Occipital lobe (tissue), 2 donors: ENCODE results near the gene PREX1. TPM values are rescaled to one million over a fixed set of nuclear protein-coding genes. Genes with fewer than 3 reads are reported as not detected.

Experiments used
- DNase-seq: peaks from one replicate; lab custom pipeline; 2025; lab: John Stamatoyannopoulos, UW
- total RNA-seq: library from RNA; depleted of rRNA; stranded (reverse); fragments of >200 nt; gene quantifications from one replicate; pipeline ENCODE4 v1.2.3, GENCODE V29; 2014

The PREX1 gene
- total RNA-seq, 1 donor from 2014 or later = 21.1 TPM

DNA sequence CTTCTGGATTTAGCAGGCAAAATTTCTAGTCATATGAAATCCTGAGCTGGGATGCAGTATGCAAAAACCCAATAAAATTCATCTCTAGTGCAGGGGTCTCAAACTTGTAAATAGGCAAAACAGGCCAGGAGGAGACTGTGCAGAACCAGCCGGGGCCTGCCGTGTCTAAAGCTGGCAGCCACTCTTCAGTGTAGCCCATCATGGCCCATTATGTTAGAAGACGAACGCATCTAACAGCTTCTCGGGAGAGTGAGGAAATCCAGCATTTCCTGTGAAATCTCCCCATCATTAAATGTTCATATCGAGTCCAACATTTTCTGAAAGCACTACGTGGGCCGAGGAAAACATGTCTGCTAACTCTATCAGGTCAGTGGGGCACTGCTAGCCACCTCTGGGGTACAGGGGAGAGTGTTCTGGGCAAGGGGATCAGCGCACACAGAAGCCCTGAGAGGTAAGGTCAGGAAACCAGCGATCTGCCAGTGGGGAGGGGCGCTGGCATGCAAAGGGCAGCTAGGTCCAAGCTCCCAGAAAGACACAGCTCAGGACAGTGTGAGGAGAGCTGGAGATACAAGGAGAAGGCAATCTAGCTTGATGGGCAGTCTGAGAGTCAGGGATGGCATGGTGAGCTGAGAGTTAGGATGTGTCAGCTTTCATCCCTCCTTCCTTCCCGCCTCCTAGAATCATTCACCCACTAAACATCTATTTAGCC, 144.2 kb downstream of the PREX1 start:
- DNase-seq = no peak

DNA sequence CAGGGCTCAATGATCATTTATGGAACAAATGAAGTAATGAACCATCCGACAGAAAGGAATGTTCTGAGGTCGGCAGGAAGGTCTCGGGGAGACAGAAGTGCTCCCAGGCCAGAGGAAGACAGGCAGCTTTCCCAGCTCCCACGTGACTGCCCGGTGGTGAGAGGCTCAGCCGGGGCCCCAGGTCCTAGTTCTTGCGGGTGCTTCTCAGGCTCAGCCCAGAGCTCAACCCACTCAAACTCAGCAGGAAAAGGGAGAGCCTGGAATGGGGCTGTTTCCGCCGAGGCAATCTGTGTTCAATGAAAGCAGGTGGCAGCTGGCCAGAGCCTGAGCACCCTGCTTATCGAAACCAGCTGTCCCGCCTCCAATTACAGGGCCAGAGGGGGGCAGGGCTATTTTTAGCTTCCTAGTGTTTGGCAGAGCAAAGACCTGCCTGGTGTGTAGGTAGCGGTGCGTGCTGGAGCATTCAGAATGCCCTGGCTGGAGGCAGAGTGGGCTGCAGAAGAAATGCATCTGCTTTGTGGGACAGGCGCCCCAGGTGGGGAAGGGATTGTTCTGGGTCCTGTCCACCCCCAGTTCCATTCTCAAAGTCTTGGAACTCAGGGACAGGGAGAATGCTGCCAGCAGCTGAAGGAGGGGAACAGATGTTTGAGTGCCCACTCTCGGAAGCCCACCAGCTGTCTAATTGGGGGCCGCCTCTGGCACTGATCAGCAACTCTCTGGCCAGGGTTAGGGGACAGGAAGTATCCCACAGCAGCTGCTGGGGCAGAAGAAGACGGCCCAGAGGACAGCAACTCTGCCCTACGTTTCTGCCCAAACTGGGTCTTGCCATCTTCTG, 145.1 kb downstream of the PREX1 start:
- peak; percentile 43 for DNase-seq

DNA sequence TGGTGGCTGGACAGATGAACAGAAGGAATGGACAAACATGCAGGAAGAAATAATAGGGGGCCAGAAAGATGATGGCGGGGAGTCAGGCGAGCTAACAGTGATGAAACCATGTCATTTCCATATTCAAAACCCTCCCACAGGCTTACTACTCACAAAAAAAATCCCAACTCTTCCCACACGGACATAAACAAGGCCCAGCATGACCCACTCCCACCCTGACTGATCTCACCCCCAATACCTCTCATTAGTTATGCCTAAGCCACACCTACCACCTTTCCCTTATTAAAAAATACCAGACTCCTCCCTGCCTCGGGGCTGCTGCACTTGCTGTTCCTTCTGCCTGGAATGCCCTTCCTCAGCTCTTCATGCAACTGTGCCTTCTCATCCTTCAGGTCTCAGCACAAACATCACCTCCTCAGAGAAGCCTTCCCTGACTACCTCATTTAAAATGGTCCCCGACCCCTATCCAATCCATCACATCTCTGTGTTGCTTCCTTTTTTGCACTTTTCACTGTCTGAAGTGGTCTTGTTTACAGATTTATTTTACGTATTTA, 145.8 kb downstream of the PREX1 start:
- no peak for DNase-seq

DNA sequence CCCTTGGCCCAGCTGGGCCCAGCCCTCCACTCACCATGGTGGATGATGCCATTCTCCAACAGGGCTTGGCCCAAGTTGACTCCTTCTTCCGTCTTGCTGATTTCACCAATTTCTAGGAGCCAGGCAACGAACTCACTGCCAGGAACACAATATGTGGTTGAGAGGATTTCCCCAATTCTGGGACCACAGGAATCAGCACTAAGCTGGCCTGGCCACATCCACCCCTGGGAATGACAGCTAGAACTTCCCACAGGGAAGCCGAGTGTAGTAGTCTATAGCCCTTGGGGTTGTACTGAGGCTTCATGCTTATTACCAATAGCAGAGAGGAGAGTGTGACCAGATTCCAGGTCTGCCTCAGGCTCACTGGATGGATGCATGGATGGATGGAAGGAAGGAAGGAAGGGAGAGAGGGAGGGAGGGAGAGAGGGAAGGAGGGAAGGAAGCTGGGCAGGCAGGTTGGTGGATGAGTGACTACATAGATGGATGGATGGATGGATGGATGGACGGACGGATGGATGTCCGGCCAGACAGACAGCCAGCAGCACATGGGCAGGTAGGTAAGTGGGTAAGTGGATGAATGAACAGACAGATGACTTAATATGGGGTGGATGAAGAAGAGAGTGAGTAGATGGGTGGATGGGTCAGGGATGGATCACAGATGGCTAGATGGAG, 146.5 kb downstream of the PREX1 start:
- no peak for DNase-seq

DNA sequence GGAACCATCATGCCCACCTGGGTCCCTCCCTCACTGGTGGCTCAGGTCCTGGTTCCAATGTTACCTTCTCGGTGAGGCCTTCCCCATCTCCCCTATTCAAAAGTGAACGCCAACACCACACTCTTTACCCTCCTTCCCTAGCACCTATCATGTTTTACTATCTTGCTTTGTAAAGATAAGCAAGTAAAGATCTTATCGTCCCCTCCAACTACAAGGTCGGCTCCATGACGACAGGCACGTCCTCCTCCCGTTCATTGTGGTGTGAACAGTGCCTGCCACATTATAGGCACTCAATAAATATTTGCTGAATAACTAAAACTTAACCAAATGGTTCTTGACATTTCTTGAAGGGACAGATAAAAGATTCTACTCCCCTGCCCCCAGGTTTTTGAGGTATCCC, 147.1 kb downstream of the PREX1 start:
- no peak for DNase-seq

DNA sequence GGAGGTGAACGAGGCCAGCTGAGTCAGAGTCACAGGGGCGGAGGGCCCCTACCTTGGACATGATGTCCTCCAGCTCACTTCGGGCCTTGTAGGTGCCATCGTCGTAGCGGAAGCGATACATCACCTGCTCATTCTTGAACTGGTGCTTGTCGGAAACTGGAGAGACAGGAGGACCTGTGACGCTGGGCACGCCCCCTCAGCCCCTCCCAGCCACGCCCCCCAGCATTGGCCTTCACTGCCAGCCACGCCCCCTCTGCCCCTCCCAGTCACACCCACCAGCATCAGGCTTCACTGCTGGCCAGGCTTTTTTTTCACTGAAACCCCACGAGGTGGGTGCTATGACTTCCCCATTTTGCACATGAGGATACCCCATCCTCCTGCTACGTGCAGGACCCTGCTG, 148.2 kb downstream of the PREX1 start:
- DNase-seq = no peak

DNA sequence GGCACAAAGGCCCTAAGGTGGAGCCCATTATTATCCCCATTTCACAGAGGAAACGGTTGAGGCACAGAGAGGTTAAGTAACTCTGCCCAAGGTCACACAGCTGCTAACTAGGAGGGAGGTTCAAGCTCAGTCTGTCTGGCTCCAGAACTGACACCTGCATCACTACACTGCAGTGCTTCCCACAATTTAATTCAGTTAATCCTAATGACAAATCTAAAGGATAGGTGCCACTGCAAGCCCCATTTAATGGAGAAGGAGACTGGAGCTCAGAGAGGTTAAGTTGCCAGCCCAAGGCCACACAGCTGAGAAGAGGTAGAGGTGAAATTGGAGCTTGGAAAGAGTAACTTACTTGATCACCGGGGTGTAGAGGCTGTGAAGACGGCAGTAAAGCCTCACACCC, 148.8 kb downstream of the PREX1 start:
- no peak for DNase-seq

DNA sequence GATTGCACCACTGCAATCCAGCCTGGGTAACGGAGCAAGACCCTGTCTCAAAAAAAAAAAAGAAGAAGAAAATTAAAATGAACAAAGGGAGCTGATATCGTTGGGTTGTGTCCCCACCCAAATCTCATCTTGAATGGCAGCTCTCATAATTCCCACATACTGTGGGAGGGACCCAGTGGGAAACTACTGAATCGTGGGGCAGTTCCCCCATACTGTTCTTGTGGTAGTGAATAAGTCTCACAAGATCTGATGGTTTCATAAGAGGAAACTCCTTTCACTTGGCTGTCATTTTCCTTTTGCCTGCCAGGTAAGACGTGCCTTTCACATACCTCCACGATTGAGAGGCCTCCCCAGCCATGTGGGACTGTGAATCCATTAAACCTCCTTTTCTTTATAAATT, 149.4 kb downstream of the PREX1 start:
- DNase-seq = no peak

DNA sequence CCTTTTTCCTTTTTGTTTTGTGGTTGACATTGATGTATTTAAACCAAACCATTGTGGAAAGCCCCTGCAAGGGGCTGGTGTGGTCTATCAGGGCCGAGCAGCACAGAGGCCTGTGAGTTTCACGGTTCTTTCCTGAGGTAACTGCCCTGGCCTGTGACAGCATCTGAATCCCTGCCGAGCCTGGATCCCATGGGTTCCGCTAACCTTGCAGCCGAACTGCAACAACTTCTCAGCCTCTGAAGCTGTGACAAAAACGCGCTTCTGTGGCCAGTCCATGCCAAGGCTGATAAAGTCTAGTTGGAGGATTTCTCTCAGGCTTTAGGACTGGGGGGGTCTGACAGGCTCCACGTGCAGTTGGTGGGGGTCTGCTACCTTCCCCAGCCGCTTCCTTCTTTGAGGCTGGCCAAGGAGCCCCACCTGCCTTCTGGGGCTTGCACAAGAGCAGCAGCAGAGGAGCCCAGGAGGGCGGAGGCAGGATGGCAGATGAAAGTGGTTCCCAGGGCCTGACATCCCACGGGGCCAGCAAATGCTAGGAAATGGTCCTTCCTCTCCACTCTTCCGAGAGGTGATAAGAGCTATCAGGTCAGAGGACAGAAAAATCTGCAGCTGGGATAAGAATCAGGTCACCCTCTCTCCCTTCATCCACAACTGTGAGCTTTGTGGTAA, 150.9 kb downstream of the PREX1 start:
- DNase-seq = no peak

DNA sequence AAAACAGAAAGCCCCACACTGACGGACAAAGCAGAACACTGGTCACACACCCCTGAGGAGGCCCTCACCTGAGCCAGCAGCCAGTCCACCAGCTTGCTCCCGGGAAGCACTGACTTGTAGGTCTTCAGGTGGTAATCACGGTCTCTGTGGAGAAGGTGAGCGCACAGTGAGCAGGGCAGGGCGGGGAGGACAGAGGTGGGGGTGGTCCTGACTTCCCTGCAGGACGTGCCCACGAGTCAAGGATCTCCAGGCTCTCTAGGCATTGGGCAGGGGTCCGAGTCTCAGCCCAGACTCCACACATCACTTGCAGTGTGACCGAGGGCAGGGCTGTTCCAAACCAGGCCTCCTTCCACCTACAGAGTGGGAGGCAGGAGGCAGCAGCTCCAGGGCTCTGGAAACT, 151.7 kb downstream of the PREX1 start:
- DNase-seq = no peak

DNA sequence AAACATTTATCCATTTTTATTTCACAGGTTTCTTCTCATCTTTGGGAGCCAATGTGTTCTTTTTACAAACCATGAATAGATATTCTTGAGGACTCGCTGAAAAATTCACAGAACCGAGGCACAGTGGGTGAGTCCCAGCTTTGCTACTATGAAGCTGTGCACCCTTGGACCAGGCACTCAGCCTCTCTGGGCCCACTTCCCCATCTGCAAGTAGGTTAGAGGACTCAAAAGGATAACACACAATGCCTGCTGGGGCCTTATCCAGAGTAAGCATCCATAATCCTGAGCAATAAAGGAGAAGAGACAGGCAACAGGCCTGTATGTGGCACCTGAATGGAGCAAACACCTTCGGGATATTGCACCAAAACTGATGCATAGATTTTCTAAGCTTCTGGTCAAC, 153.3 kb downstream of the PREX1 start:
- DNase-seq = no peak

DNA sequence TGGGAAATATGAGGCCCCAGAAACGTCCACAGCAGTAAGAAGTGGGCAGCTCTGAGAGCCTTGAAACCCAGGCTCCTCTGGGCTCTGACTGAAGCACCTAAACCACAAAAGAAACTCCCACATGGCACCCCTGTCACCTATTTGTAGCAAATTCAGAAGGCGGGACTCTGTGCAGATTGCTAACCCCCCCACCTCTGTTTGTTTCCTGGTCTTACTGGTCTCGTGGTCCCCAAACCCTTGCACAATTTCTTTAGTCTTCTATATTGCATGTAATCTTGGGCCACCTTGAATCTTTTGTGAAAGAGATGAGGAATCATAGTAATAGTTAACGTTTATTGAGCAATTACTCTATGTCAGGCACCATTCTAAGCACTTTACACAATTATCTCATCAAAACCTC, 154.3 kb downstream of the PREX1 start:
- no peak for DNase-seq

DNA sequence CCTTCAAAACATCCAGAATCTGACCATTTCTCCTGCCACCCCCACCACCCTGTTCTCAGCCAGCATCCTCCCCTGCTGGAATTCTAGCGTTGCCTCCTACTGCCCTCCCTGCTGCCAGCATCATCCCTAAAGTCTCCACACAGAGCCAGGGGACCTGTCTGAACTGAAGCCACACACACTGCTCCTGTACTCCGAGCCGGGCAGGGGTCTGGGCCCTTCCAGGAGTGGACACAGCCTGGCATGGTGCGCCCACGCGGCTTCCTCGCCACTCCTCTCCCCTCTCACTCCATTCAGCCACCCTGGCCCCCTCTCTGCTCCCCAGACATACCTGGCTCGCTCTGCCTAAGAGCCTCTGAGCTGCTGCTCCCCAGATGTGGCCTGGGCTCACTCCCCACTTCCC, 155.5 kb downstream of the PREX1 start:
- no peak for DNase-seq

DNA sequence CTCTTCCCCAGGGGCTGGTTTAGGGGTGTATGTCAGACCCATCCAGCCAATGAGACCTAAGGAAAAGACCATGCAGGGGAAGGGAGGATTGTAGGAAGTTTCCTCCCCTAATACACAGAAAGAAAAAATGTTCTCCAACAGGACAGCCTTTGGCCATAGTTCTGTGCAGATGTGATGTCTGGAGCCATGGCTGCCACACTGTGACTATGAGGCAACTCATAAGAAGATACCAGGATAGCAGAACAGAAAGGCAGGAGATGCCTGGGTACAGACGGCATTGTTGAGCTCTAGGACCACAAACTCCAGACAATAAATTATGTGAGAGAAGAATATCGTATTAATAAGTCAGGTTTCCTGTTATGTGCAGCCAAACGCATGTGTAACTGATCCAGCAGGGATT, 156.7 kb downstream of the PREX1 start:
- DNase-seq = no peak

DNA sequence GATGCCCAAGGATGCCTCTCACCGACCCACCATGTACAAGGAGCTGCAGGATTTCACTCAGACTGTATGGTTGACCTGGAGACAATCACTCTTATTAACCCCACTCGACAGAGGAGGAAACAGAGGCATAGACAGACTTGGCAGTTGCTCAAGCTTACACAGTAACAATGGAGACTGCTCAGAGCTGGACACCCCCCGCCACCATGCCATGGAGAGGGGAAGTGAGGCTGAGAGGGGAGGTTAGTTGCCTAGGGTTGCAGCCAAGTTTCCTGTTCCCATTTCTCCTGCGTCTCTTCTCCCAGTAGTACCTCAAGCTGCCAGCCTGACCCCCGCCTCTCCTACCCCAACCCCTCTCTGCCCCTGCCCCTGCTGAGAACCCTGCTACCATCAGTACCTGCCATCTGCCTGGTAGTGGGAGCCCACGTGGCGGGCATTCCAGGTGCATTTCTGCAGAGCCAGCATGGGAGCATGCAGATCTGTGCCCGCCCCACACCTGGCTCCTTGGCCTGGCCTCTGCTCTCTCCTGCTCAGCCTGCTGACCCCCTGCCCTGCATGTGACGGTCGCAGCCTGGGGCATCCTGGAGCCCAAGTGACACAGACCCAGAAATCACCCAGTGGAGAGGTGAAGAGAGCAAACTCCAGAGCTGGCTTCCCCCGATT, 157.7 kb downstream of the PREX1 start:
- DNase-seq = no peak

DNA sequence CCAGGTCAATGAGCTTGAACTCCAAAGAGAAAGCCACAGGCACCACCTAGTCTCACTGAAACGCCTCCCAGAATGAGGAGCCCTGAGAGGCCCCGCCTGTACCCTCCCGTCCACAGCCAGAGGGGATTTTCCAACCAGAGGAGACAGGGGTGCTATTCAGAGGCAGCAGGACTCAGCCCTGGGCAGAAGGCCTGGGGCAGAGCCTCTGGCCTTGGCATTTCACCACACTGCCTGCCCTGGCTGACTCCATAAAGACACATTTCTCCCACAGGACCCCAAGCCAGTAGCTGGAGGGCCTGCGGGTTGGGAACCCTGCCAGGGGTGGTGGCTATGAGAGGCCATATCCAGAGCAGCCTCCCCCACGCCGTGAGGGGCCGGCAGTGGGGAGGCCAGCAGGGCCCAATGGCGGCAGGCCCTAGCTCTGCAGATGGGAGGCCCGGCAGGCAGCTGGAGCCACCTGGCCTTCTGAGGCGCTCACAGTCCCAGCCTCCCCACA, 159.3 kb downstream of the PREX1 start:
- DNase-seq = peak; percentile 44

DNA sequence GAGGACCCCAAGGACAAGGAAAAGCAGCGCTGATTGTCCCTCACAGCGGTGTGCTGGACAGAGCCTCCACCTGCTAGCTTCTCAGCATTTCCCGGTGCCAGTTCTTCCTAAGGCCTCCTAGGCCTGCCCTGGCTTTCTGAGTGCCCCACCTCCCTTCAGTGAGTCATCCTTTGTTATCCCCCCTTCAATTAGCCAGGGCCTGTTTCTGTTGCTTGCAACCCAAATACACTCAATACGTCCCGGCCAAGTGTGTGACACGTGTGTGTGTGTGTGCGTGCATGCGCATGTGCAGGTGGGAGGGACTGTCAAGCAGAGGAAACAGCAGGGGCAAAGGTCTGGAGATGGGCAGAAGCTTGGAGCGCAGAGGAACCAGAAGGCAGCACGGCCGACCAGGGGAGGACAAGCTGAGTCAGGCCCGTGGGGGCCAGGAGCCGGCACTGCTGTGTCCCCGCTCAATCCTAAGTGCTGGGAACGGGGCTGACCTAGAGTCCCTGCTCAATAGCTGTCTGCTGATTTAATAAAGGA, 159.8 kb downstream of the PREX1 start:
- no peak for DNase-seq

DNA sequence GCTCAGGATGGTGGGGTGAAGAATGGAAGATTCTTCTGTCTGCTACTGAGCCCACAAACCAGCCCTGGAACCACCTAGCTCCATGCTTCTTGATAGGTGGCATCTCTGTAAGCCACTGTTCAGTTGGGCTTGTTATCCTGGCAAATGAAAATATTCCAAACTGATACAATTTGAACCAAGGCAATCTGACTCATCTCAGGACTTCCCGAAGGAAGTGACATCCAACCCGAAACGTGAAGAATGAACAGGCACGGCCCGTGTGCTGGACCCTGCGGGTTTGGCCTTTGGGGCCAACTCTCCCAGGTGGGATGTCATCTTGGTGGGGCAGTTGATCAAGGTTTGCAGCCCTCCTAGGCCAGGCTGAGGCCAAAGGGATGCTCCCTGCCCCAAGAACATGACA, 160.3 kb downstream of the PREX1 start:
- DNase-seq = no peak

DNA sequence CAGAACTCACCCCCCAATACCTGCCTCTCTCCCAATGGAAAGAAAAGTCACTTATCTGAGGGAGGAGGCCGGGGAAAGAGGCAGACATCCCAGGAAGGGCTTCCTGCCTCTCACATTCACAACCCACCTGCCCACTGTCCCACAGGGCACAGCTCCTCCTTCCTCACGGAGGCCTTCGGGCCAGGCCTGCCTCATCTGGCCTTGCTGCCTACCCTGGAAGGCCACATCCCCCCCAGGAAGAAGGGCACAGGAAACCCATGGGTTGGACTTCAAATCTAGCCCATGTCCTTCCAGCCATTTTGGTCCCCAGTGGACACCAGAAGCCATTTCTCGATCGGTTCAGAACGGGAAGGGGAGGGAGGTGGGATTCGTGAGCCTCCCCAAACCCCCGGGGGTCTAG, 162.0 kb downstream of the PREX1 start:
- no peak for DNase-seq

DNA sequence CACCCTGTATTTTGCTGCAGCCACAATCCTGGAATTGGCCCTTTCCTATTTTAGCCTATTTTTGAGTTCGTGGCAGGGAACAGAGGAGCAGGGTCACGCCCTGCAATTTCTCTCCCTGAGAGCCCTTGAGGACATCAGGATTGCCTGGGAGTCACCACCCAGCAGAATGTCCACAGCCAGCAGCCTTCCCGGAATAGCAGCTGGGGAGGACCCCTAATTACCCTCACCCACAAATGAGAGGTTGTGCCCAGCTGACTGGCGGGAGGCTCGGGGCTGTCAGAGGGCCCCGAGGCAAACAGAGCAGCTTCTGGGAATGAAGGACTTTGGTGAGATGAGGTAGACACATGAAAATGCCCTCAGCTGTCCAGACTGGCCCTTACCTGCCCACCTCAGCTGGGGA, 165.1 kb downstream of the PREX1 start:
- DNase-seq = no peak
